Testis (tissue), 2 donors: ENCODE results near the gene C1orf35.

Experiments used
- POLR2A ChIP-seq: fragments of 450-650 bp; IDR thresholded peaks from one replicate; pipeline ENCODE4 v1.6.1; 2017; ENCODE audit warnings: antibody characterized with exemption, mild to moderate bottlenecking, moderate library complexity
- TF ChIP-seq, protein P1 (sequence below), 3 experiments: fragments of 450-650 bp in 2 of 3; fragments of 200-600 bp in 1 of 3; sonication (generic) in 1 of 3; IDR thresholded peaks; one replicate each; pipeline ENCODE4 v1.5.1; 2016 to 2019; ENCODE audit warnings: antibody characterized with exemption in 3 of 3, mild to moderate bottlenecking in 2 of 3, moderate library complexity in 1 of 3

DNA sequence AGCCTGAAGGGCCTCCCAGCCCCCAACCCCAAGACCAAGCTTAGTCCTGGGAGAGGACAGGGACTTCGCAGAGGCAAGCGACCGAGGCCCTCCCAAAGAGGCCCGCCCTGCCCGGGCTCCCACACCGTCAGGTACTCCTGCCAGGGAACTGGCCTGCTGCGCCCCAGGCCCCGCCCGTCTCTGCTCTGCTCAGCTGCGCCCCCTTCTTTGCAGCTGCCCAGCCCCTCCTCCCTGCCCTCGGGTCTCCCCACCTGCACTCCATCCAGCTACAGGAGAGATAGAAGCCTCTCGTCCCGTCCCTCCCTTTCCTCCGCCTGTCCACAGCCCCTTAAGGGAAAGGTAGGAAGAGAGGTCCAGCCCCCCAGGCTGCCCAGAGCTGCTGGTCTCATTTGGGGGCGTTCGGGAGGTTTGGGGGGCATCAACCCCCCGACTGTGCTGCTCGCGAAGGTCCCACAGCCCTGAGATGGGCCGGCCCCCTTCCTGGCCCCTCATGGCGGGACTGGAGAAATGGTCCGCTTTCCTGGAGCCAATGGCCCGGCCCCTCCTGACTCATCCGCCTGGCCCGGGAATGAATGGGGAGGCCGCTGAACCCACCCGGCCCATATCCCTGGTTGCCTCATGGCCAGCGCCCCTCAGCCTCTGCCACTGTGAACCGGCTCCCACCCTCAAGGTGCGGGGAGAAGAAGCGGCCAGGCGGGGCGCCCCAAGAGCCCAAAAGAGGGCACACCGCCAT lies 42.5 kb downstream of the C1orf35 start:
- no peak for TF ChIP-seq POLR2A
- TF ChIP-seq, protein P1, sequence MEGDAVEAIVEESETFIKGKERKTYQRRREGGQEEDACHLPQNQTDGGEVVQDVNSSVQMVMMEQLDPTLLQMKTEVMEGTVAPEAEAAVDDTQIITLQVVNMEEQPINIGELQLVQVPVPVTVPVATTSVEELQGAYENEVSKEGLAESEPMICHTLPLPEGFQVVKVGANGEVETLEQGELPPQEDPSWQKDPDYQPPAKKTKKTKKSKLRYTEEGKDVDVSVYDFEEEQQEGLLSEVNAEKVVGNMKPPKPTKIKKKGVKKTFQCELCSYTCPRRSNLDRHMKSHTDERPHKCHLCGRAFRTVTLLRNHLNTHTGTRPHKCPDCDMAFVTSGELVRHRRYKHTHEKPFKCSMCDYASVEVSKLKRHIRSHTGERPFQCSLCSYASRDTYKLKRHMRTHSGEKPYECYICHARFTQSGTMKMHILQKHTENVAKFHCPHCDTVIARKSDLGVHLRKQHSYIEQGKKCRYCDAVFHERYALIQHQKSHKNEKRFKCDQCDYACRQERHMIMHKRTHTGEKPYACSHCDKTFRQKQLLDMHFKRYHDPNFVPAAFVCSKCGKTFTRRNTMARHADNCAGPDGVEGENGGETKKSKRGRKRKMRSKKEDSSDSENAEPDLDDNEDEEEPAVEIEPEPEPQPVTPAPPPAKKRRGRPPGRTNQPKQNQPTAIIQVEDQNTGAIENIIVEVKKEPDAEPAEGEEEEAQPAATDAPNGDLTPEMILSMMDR (IDR thresholded peaks at IDR 0.05), result no peak
